Skeletal muscle tissue (tissue), 4 donors: ENCODE measurements around the gene SLC29A1. TPM values are rescaled to one million over a fixed set of nuclear protein-coding genes. Genes with fewer than 3 reads are reported as not detected.

Experiments
- H3K27ac ChIP-seq: one replicate; pipeline ENCODE4 v1.7.0; 2013; ENCODE audit warnings: mild to moderate bottlenecking, low read depth, low read length, inconsistent platforms
- H3K27me3 ChIP-seq, 3 donors: one replicate each; pipeline ENCODE4 v1.7.0; 2013; ENCODE audit warnings: low read length in 3 of 3; ENCODE audit not compliant: control insufficient read depth in 3 of 3, insufficient read depth in 3 of 3
- H3K36me3 ChIP-seq, 3 donors: one replicate each; pipeline ENCODE4 v1.7.0; 2013; ENCODE audit warnings: low read length in 3 of 3; ENCODE audit not compliant: control insufficient read depth in 3 of 3, insufficient read depth in 3 of 3
- H3K4me1 ChIP-seq, 3 donors: one replicate each; pipeline ENCODE4 v1.7.0; 2013; ENCODE audit warnings: low read length in 3 of 3, mild to moderate bottlenecking in 3 of 3; ENCODE audit not compliant: control insufficient read depth in 3 of 3, insufficient read depth in 3 of 3
- H3K4me3 ChIP-seq, 3 donors: one replicate each; pipeline ENCODE4 v1.7.0; 2013; ENCODE audit warnings: low read length in 3 of 3
- H3K9ac ChIP-seq, 3 donors: one replicate each; pipeline ENCODE4 v1.7.0; 2013; ENCODE audit warnings: low read length in 3 of 3, mild to moderate bottlenecking in 3 of 3, moderate library complexity in 2 of 3, low read depth in 1 of 3
- H3K9me3 ChIP-seq, 3 donors: one replicate each; pipeline ENCODE4 v1.7.0; 2013; ENCODE audit warnings: low read length in 3 of 3; ENCODE audit not compliant: control insufficient read depth in 3 of 3
- total RNA-seq: library from RNA; depleted of rRNA; stranded (reverse); fragments of >200 nt; gene quantifications from one replicate; pipeline ENCODE4 v1.2.3, GENCODE V29; 2014
- donor health status: Osteomylitis.

The SLC29A1 gene
- total RNA-seq, 1 donor from 2014 or later: 14.6 TPM

DNA sequence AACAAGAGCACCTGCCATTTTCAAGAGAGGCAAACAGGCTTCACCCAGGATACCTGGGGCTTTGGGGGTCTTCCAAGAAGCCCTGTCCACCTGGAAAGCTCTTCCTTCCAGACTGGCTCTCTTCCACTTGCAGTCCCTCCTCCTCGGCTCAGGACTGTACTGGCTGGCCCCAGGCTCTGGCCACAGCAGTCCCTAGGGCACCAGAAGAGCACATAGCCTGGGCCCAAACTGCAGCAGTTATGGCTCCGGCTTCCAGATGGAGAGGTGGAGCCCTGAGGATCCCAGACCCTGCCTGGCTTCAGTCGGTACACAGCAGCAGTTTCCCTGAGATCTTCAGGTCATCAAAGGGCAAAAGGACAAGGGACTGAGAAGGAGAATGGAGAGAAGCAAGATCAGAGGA lies 35.5 kb downstream of the SLC29A1 start:
- peaks cover 34 to 53% (median 41%) of the 10 kb centered on the region in 3 donors for H3K4me1 ChIP-seq
- no peak overlapping the region for H3K4me3 ChIP-seq
- no peaks in the 10 kb centered on the region for H3K27me3 ChIP-seq
- H3K27ac ChIP-seq: no peak overlapping the region
- H3K36me3 ChIP-seq: peaks cover 20 to 28% (median 25%) of the 10 kb centered on the region in 3 donors
- no peaks in the 10 kb centered on the region for H3K9me3 ChIP-seq
- no peak overlapping the region for H3K9ac ChIP-seq

DNA sequence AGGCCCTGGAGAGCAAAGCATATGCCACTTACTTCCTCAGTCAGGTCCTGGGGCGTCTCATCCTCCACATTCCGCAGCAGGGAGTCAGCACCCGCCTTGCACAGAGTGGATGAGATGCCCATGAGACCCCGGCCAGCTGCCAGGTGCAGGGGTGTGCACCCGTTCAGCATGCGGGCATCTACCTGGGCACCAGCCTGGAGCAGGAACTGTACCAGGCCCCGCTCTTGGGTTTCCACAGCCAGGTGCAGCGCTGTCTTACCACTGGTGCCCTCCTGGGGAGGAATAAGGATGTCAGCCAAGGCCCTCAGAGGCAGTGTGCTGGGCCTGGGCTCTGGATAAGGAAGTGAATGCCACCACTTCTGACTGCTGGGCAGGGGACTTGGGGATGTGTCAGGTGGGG lies 36.6 kb downstream of the SLC29A1 start:
- H3K4me3 ChIP-seq: no peak overlapping the region
- peaks cover 9 to 17% (median 15%) of the 10 kb centered on the region in 3 donors for H3K36me3 ChIP-seq
- H3K4me1 ChIP-seq: peaks cover 45 to 55% (median 48%) of the 10 kb centered on the region in 3 donors
- H3K27ac ChIP-seq: no peak overlapping the region
- H3K9ac ChIP-seq: peak overlapping the region in 1 of 3 donors; percentile 15
- no peaks in the 10 kb centered on the region for H3K9me3 ChIP-seq
- H3K27me3 ChIP-seq: no peaks in the 10 kb centered on the region

- no peak overlapping the region for H3K27ac ChIP-seq
Measured at GRCh38 chr6:44260451-44261297, 37.3 kb downstream of the SLC29A1 start.

GRCh38 chr6:44261581-44261980 lies 38.2 kb downstream of the SLC29A1 start:
- Histone ChIP-seq H3K4me3 (no peak overlapping the region), H3K9ac (no peak overlapping the region), H3K36me3 (peaks cover 6 to 8% (median 6%) of the 10 kb centered on the region in 3 donors), H3K27ac (no peak overlapping the region), H3K9me3 (no peaks in the 10 kb centered on the region), H3K27me3 (no peaks in the 10 kb centered on the region), H3K4me1 (peaks cover 38 to 41% (median 39%) of the 10 kb centered on the region in 3 donors)

More at GRCh38 chr6:44260451-44261297, 37.3 kb downstream of the SLC29A1 start:
- peaks cover 46 to 50% (median 48%) of the 10 kb centered on the region in 3 donors for H3K4me1 ChIP-seq
- no peaks in the 10 kb centered on the region for H3K27me3 ChIP-seq
- H3K9me3 ChIP-seq: no peaks in the 10 kb centered on the region
- no peak overlapping the region for H3K4me3 ChIP-seq
- H3K36me3 ChIP-seq: peaks cover 6 to 10% (median 8%) of the 10 kb centered on the region in 3 donors
- H3K9ac ChIP-seq: no peak overlapping the region

- Histone ChIP-seq H3K4me3 (peak overlapping the region in 2 of 3 donors; percentile 35 to 54), H3K27me3 (no peaks in the 10 kb centered on the region), H3K27ac (no peak overlapping the region), H3K4me1 (peaks cover 32 to 36% (median 34%) of the 10 kb centered on the region in 3 donors), H3K9me3 (no peaks in the 10 kb centered on the region), H3K9ac (peak overlapping the region; percentile 25 to 50 (median 40)), H3K36me3 (peaks cover 6 to 8% (median 6%) of the 10 kb centered on the region in 3 donors)
Measured at GRCh38 chr6:44262467-44263353, 39.3 kb downstream of the SLC29A1 start.

DNA sequence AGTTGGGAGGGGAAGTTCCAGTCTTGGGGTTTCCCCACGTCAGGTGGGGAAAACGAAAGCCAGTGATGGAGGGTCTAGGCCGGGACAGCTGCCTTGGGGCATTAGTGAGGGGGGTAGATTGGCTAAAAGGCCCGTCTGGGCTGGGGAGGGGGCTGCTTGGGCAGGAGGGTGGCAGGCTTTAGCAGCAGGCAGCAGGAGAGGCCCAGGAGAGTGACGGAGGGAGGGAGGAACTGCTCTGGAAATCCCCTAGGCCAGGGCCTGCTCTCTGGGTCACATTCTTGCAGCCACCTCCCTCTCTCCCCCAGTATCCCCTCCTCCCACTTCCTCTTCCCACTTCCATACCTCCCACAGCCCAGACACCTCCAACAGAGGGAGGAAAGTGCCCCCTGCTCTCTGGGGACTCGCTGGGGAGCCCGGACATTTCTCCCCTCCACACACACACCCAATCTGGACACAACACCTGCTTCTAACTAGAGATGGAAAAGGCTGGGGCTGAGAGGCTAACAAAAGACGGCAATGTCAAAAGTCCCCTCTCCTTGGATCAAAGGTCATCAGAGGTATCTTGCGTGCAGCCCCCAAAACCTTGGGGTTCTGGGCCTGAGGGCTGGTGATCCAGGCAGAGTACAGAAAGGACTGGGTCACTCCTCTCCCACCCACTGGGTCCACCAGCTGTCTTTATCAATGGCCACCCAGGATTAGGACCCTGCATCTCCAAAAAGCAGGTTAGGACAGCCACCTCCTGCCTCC lies 40.1 kb downstream of the SLC29A1 start:
- H3K9ac ChIP-seq: peak overlapping the region; percentile 59 to 87 (median 81)

GRCh38 chr6:44264154-44265006 lies 41.0 kb downstream of the SLC29A1 start:
- H3K4me3 ChIP-seq: peak overlapping the region; percentile 73 to 87 (median 85)
- H3K9me3 ChIP-seq: no peaks in the 10 kb centered on the region
- H3K36me3 ChIP-seq: peaks cover 6% of the 10 kb centered on the region in 3 donors
- peak overlapping the region; percentile 75 to 87 (median 81) for H3K9ac ChIP-seq
- peaks cover 7 to 10% (median 9%) of the 10 kb centered on the region in 3 donors for H3K27me3 ChIP-seq
- H3K4me1 ChIP-seq: peaks cover 27 to 32% (median 29%) of the 10 kb centered on the region in 3 donors
- H3K27ac ChIP-seq: peak overlapping the region; percentile 55

More for the DNA sequence above, 40.1 kb downstream of the SLC29A1 start:
- peak overlapping the region; percentile 41 to 87 (median 73) for H3K4me3 ChIP-seq
- H3K27me3 ChIP-seq: peaks cover 2 to 6% (median 3%) of the 10 kb centered on the region in 3 donors
- H3K4me1 ChIP-seq: peaks cover 27 to 32% (median 29%) of the 10 kb centered on the region in 3 donors
- H3K9me3 ChIP-seq: no peaks in the 10 kb centered on the region
- H3K36me3 ChIP-seq: peaks cover 6 to 8% (median 6%) of the 10 kb centered on the region in 3 donors
- H3K27ac ChIP-seq: no peak overlapping the region

DNA sequence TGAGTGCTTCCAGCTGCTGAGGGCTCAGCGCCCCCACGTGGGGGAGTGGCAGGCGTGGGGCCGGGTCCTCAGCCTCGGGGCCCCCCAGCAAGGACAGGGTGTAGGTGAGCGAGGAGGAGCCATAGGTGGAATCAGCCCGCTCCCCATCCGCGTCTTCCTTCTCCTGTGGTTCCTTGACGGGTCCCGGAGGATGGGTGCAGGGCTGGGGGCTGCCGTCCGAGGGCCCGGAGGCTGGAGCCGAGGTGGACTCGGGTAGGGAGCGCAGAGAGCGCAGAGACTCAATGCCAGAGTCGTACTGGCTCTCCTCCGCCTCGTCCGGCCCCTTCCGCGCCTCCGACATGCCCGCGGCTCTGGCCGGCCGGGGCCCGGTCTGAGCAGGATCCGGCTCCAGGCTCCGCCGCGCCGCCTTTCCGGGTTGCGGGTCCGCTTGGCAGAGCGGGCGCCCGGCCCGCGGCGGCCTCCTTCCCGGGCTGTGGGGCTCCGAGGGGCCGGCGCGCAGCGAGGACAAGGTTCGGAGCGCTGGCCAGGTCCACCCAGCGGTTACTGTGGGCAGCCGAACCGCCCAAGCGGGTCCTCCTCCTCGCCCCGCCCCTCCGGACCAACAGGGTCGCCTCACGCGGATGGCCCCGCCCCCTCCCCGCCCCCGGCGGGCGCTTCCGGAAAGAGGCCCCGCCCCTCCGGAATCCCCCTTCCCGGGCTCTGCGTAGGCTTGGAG lies 41.8 kb downstream of the SLC29A1 start, which contains the start of gene NFKBIE:
Gene NFKBIE, minus strand, starts transcription at position 545 of the 715 bp plus-strand sequence. Its CDS starts 205 bp downstream, at position 340.
- Histone ChIP-seq H3K27me3 (peaks cover 13 to 16% (median 14%) of the 10 kb centered on the region in 3 donors), H3K27ac (peak within 1 kb of the TSS; percentile 55), H3K36me3 (peaks cover 0 to 3% (median 3%) of the 10 kb centered on the region in 3 donors), H3K9ac (peak within 1 kb of the TSS; percentile 75 to 87 (median 81)), H3K4me1 (peaks cover 27 to 32% (median 29%) of the 10 kb centered on the region in 3 donors), H3K4me3 (peak within 1 kb of the TSS; percentile 73 to 87 (median 85)), H3K9me3 (no peaks in the 10 kb centered on the region)
